RWPE2 (cell line): ENCODE measurements around the gene ZSCAN29.

ENCODE experiments used
- ATAC-seq: fragments of 200-7000 bp; cut with Tn5 transposase; 3 replicates; pipeline ENCODE4 v1.9.1; 2021; ENCODE audit warnings: low read depth
- DNase-seq: peaks from one replicate; pipeline ENCODE4 v3.0.0-alpha.2; 2020; ENCODE audit warnings: low spot score
- H3K27ac ChIP-seq: fragments of 450-650 bp; 2 replicates; pipeline ENCODE4 v1.5.1; 2017; ENCODE audit warnings: mild to moderate bottlenecking; ENCODE audit not compliant: poor library complexity, severe bottlenecking
- H3K27me3 ChIP-seq: fragments of 250-450 bp; sonication (Bioruptor Pico); 2 replicates; pipeline ENCODE4 v1.5.1; 2021; ENCODE audit warnings: mild to moderate bottlenecking, moderate library complexity; ENCODE audit not compliant: insufficient read depth, poor library complexity, severe bottlenecking
- H3K36me3 ChIP-seq: fragments of 250-450 bp; sonication (Bioruptor Pico); 2 replicates; pipeline ENCODE4 v1.5.1; 2020; ENCODE audit warnings: low read depth, mild to moderate bottlenecking, moderate library complexity
- H3K4me1 ChIP-seq: fragments of 250-450 bp; sonication (Bioruptor Pico); 2 replicates; pipeline ENCODE4 v1.5.1; 2021; ENCODE audit warnings: mild to moderate bottlenecking, moderate library complexity; ENCODE audit not compliant: insufficient read depth, poor library complexity, severe bottlenecking
- H3K4me3 ChIP-seq: fragments of 250-450 bp; sonication (Bioruptor Pico); 2 replicates; pipeline ENCODE4 v1.5.1; 2021; ENCODE audit warnings: mild to moderate bottlenecking, moderate library complexity; ENCODE audit not compliant: severe bottlenecking
- H3K9me3 ChIP-seq: fragments of 250-450 bp; sonication (Bioruptor Pico); 2 replicates; pipeline ENCODE4 v1.5.1; 2021; ENCODE audit warnings: mild to moderate bottlenecking, moderate library complexity; ENCODE audit not compliant: severe bottlenecking
- TF ChIP-seq, protein P1 (sequence below): fragments of 450-650 bp; IDR thresholded peaks from one replicate; pipeline ENCODE4 v1.5.1; 2017; ENCODE audit warnings: mild to moderate bottlenecking, moderate library complexity; ENCODE audit not compliant: poor library complexity, severe bottlenecking

The ZSCAN29 gene

DNA sequence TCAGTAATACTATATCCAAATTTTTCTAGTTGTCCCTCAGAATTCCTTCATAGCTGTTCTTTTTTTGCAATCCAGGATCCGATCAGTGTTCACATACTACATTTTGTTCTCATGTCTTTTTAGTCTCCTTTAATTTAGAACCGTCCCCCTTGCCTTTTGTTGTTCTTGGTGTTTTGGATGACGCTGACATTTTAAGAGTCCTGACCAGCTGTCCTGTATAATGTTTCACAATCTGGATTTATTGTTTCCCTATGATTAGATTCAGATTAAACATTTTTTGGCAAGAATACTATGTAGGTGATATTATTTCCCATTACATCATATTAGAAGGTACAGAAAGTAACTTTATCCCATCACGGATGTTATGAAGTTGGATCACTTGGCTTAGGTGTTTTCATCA, 11.5 kb upstream of the ZSCAN29 start:
- H3K36me3 ChIP-seq = peaks cover 89% of the 10 kb centered on the region
- no peak overlapping the region for H3K27ac ChIP-seq
- ATAC-seq (no peak), DNase-seq (no peak)
- H3K4me1 ChIP-seq = no peaks in the 10 kb centered on the region
- TF ChIP-seq, protein P1, sequence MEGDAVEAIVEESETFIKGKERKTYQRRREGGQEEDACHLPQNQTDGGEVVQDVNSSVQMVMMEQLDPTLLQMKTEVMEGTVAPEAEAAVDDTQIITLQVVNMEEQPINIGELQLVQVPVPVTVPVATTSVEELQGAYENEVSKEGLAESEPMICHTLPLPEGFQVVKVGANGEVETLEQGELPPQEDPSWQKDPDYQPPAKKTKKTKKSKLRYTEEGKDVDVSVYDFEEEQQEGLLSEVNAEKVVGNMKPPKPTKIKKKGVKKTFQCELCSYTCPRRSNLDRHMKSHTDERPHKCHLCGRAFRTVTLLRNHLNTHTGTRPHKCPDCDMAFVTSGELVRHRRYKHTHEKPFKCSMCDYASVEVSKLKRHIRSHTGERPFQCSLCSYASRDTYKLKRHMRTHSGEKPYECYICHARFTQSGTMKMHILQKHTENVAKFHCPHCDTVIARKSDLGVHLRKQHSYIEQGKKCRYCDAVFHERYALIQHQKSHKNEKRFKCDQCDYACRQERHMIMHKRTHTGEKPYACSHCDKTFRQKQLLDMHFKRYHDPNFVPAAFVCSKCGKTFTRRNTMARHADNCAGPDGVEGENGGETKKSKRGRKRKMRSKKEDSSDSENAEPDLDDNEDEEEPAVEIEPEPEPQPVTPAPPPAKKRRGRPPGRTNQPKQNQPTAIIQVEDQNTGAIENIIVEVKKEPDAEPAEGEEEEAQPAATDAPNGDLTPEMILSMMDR = no peak
- H3K4me3 ChIP-seq = no peak overlapping the region
- no peaks in the 10 kb centered on the region for H3K27me3 ChIP-seq
- no peaks in the 10 kb centered on the region for H3K9me3 ChIP-seq

DNA sequence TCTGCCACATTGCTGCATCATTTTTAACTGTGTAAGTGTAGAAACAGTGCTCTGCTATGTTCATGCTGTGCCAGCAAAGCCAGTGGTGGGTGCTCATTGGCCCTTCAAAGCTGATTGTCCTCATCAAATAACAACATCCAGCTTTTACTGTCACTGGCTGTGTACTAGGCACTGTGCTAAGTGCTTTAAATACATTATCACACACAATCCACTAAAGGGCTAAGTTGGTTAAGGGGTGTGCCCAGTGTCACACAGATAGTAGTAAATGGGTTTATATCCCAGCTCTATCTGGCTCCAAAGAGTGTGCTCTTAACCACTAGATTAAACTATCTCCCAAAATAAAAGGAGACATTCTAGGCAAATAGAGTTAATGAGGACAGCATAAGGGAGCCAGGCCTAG, 7.8 kb upstream of the ZSCAN29 start:
- no peak for ATAC-seq
- H3K27me3 ChIP-seq = no peaks in the 10 kb centered on the region

DNA sequence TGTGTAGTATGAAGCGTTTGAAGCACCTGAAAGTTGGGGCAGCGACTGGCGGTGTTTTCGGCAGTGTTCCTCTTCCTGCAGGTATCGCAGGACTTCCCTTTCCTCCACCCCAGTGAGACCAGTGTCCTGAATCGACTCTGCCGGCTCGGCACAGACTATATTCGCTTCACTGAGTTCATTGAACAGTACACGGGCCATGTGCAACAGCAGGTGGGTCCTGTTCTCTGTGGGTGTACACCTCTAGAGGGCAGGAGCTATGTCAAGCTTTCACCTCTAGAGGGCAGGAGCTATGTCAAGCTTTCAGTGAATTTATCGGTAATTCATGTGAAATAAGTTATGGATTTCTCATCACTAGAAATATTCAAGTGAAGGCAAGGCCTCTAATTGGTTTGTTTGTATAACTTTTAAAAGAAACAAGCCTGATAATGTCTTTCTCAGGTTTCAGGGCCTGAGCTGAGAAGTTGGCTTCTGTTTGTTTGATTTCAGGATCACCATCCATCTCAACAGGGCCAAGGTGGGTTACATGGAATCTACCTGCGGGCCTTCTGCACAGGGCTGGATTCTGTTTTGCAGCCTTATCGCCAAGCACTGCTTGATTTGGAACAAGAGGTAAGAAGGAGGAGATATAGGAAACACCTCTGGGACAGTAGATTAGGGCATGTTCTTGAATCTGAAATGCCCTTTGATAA, 5.3 kb upstream of the ZSCAN29 start:
- H3K27me3 ChIP-seq = no peaks in the 10 kb centered on the region
- H3K9me3 ChIP-seq = no peaks in the 10 kb centered on the region
- no peak overlapping the region for H3K27ac ChIP-seq
- DNase-seq (no peak), ATAC-seq (peak; percentile 46; the same call in 2 of the 3 replicates)
- peaks cover 13% of the 10 kb centered on the region for H3K4me1 ChIP-seq
- H3K36me3 ChIP-seq = peaks cover 75% of the 10 kb centered on the region
- TF ChIP-seq, protein P1 = peak; percentile 97
- H3K4me3 ChIP-seq = no peak overlapping the region

More for the DNA sequence above, 7.8 kb upstream of the ZSCAN29 start:
- Histone ChIP-seq H3K9me3 (no peaks in the 10 kb centered on the region), H3K4me1 (no peaks in the 10 kb centered on the region), H3K36me3 (peaks cover 86% of the 10 kb centered on the region), H3K27ac (no peak overlapping the region), H3K4me3 (no peak overlapping the region)
- no peak for DNase-seq
- TF ChIP-seq, protein P1 = no peak

DNA sequence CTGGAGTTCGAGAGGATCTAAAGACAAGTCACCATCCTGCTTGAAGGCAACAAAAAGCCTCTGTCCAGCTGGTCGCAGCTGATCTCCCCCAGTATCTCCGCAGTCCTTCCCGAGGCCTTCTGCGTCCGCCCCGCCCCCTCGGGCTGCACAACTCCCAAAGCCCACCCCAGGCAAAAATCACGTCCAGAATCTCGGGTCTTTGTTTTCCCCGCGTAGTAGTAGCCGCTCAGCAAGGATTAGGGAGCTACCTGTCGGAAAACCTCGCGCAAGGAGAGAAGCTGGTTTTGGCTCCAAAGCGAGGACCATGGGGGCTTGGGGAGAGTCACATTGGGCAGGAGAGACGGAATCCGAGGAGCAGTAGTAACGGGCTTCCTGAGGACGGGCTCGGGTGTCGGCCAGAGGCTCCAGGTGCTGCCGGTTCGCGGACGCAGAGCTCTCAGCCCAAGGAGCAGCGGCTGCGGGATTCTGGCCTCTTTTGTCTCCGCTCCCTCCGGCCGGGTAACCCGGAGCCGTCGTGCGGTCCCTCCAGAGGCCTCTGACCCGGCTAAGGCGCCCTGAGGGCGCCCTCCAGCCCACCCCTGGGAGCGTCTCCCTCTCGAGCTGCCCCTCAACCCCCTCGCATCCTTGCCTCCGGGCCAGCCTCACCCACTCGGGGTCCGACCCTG, 401 bp downstream of the ZSCAN29 start:
- H3K4me1 ChIP-seq = peaks cover 16% of the 10 kb centered on the region
- DNase-seq (peak; percentile 71), ATAC-seq (peak; percentile 62)
- no peaks in the 10 kb centered on the region for H3K9me3 ChIP-seq
- TF ChIP-seq, protein P1 = no peak
- H3K27me3 ChIP-seq = no peaks in the 10 kb centered on the region
- H3K27ac ChIP-seq = peak overlapping the region; percentile 48
- H3K36me3 ChIP-seq = peaks cover 60% of the 10 kb centered on the region
- H3K4me3 ChIP-seq = peak overlapping the region; percentile 85
